ENCODE measurements around the gene VAT1L.

DNA sequence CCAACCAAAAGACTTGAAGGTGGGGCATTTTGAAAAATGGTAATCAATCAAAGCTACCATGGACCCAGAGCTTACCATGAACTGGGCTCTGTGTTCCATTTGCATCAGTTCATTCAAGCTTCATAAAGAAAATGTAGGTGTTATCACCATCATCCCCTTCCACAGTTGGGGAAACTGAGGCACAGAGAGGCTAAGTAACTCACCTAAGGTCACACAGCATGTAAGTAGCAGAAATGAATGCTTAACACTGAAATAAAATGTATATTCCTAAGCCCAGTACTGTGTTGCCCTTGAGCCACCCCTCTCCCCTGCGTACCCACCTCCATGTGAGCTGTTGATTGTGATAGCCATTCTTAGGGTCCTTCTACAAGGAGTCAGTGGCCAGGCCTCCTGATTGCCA, 83.6 kb downstream of the VAT1L start:
- TF ChIP-seq, protein P1, sequence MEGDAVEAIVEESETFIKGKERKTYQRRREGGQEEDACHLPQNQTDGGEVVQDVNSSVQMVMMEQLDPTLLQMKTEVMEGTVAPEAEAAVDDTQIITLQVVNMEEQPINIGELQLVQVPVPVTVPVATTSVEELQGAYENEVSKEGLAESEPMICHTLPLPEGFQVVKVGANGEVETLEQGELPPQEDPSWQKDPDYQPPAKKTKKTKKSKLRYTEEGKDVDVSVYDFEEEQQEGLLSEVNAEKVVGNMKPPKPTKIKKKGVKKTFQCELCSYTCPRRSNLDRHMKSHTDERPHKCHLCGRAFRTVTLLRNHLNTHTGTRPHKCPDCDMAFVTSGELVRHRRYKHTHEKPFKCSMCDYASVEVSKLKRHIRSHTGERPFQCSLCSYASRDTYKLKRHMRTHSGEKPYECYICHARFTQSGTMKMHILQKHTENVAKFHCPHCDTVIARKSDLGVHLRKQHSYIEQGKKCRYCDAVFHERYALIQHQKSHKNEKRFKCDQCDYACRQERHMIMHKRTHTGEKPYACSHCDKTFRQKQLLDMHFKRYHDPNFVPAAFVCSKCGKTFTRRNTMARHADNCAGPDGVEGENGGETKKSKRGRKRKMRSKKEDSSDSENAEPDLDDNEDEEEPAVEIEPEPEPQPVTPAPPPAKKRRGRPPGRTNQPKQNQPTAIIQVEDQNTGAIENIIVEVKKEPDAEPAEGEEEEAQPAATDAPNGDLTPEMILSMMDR (IDR thresholded peaks at IDR 0.05) = no peak
- TF ChIP-seq POLR2A (IDR thresholded peaks at IDR 0.05) = no peak

Measured in stomach (tissue), 4 donors.